Esophagus muscularis mucosa (tissue), 4 donors: ENCODE results near the gene CTRB1.

ENCODE experiments used
- CTCF ChIP-seq, 3 experiments: fragments of 200-600 bp in 2 of 3; fragments of 450-650 bp in 1 of 3; sonication (generic) in 2 of 3; IDR thresholded peaks; one replicate each; pipeline ENCODE4 v1.5.1; 2017 to 2019; ENCODE audit warnings: antibody characterized with exemption in 3 of 3, mild to moderate bottlenecking in 2 of 3, moderate library complexity in 1 of 3
- EP300 ChIP-seq: sonication (generic); formaldehyde crosslinking; IDR thresholded peaks from one replicate; pipeline ENCODE4 v1.6.1; 2017; ENCODE audit warnings: antibody characterized with exemption
- POLR2A ChIP-seq: fragments of 450-650 bp; IDR thresholded peaks from one replicate; pipeline ENCODE4 v1.6.1; 2017; ENCODE audit warnings: antibody characterized with exemption, moderate library complexity, mild to moderate bottlenecking, low read depth
- POLR2AphosphoS5 ChIP-seq, 2 donors: sonication (generic); formaldehyde crosslinking; IDR thresholded peaks; one replicate each; pipeline ENCODE4 v1.6.1; 2017; ENCODE audit warnings: antibody characterized with exemption in 2 of 2

GRCh38 chr16:75267631-75268264, 49.0 kb downstream of the CTRB1 start:
- TF ChIP-seq CTCF (IDR thresholded peaks at IDR 0.05) (no peak), POLR2A (no peak), POLR2AphosphoS5 (IDR thresholded peaks at IDR 0.05) (peak; percentile 51 to 75), EP300 (no peak)
